Jurkat, Clone E6-1 (cell line): ENCODE data around the gene DIMT1. TPM values are rescaled to one million over a fixed set of nuclear protein-coding genes. Genes with fewer than 3 reads are reported as not detected.

Experiments used
- DNase-seq: peaks from one replicate; pipeline ENCODE4 v3.0.0-alpha.2; 2011; ENCODE audit warnings: low read depth, low spot score
- H3K4me3 ChIP-seq: 2 replicates; pipeline ENCODE4 v1.5.1; 2011; ENCODE audit warnings: mild to moderate bottlenecking, low read length, control low read depth, moderate library complexity
- polyA plus RNA-seq: library from polyadenylated mRNA; unstranded; fragments of >200 nt; gene quantifications from one replicate; pipeline ENCODE4 v1.2.1, GENCODE V29; 2012; ENCODE audit warnings: missing spikeins; ENCODE audit not compliant: insufficient read length, insufficient read depth

DIMT1 gene
- polyA plus RNA-seq = 67.0 TPM

- DNase-seq = peak; percentile 94
- peak within 1 kb of the TSS; percentile 96 for H3K4me3 ChIP-seq
Observed at GRCh38 chr5:62403411-62404250, at the start of gene DIMT1. Gene DIMT1, minus strand, starts transcription at chr5:62403905. Its CDS starts 133 bp downstream, at chr5:62403772.

GRCh38 chr5:62450259-62450658 lies 46.6 kb upstream of the DIMT1 start:
- no peak overlapping the region for H3K4me3 ChIP-seq
- no peak for DNase-seq

GRCh38 chr5:62448528-62448927 lies 44.8 kb upstream of the DIMT1 start:
- no peak for DNase-seq
- H3K4me3 ChIP-seq = no peak overlapping the region

- H3K4me3 ChIP-seq = no peak overlapping the region
- DNase-seq = no peak
Observed at GRCh38 chr5:62432621-62433064, 28.9 kb upstream of the DIMT1 start.

GRCh38 chr5:62431735-62432620 lies 28.3 kb upstream of the DIMT1 start:
- no peak for DNase-seq
- H3K4me3 ChIP-seq = no peak overlapping the region

- no peak overlapping the region for H3K4me3 ChIP-seq
Observed at GRCh38 chr5:62424763-62425162, 21.1 kb upstream of the DIMT1 start.

GRCh38 chr5:62421414-62421813 lies 17.7 kb upstream of the DIMT1 start:
- no peak overlapping the region for H3K4me3 ChIP-seq
- DNase-seq = no peak

More at GRCh38 chr5:62424763-62425162, 21.1 kb upstream of the DIMT1 start:
- no peak for DNase-seq

GRCh38 chr5:62419609-62420008 lies 15.9 kb upstream of the DIMT1 start:
- H3K4me3 ChIP-seq = no peak overlapping the region
- DNase-seq = no peak

- no peak overlapping the region for H3K4me3 ChIP-seq
- DNase-seq = no peak
Observed at GRCh38 chr5:62418462-62419076, 14.9 kb upstream of the DIMT1 start.

- peak overlapping the region; percentile 99 for H3K4me3 ChIP-seq
- DNase-seq = no peak
Observed at GRCh38 chr5:62413711-62414110, 10.0 kb upstream of the DIMT1 start.

- peak; percentile 99 for DNase-seq
- peak within 1 kb of the TSS; percentile 99 for H3K4me3 ChIP-seq
Observed at GRCh38 chr5:62412549-62413329, 9.0 kb upstream of the DIMT1 start, which contains the start of gene IPO11. Gene IPO11, plus strand, starts transcription at chr5:62412763. Its CDS starts 24,517 bp downstream, at chr5:62437280.

- DNase-seq = no peak
- no peak overlapping the region for H3K4me3 ChIP-seq
Observed at GRCh38 chr5:62395210-62395950, 8.3 kb downstream of the DIMT1 start.

GRCh38 chr5:62386824-62387223 lies 16.9 kb downstream of the DIMT1 start:
- DNase-seq = no peak
- H3K4me3 ChIP-seq = no peak overlapping the region

GRCh38 chr5:62385816-62386400 lies 17.8 kb downstream of the DIMT1 start:
- H3K4me3 ChIP-seq = no peak overlapping the region
- no peak for DNase-seq

- DNase-seq = no peak
Observed at GRCh38 chr5:62385131-62385530, 18.6 kb downstream of the DIMT1 start.

GRCh38 chr5:62376064-62376463 lies 27.6 kb downstream of the DIMT1 start:
- H3K4me3 ChIP-seq = no peak overlapping the region
- no peak for DNase-seq

More at GRCh38 chr5:62385131-62385530, 18.6 kb downstream of the DIMT1 start:
- H3K4me3 ChIP-seq = no peak overlapping the region

- DNase-seq = no peak
- no peak overlapping the region for H3K4me3 ChIP-seq
Observed at GRCh38 chr5:62375627-62376026, 28.1 kb downstream of the DIMT1 start.

- no peak overlapping the region for H3K4me3 ChIP-seq
- DNase-seq = no peak
Observed at GRCh38 chr5:62374090-62374489, 29.6 kb downstream of the DIMT1 start.
